ENCODE results near the gene LCP1. TPM values are rescaled to one million over a fixed set of nuclear protein-coding genes. Genes with fewer than 3 reads are reported as not detected.
A peak's percentile ranks its signal among the peaks of the same experiment; 100 is the strongest.

LCP1 gene
- total RNA-seq, 1 experiment from 2014 or later: not detected

DNA sequence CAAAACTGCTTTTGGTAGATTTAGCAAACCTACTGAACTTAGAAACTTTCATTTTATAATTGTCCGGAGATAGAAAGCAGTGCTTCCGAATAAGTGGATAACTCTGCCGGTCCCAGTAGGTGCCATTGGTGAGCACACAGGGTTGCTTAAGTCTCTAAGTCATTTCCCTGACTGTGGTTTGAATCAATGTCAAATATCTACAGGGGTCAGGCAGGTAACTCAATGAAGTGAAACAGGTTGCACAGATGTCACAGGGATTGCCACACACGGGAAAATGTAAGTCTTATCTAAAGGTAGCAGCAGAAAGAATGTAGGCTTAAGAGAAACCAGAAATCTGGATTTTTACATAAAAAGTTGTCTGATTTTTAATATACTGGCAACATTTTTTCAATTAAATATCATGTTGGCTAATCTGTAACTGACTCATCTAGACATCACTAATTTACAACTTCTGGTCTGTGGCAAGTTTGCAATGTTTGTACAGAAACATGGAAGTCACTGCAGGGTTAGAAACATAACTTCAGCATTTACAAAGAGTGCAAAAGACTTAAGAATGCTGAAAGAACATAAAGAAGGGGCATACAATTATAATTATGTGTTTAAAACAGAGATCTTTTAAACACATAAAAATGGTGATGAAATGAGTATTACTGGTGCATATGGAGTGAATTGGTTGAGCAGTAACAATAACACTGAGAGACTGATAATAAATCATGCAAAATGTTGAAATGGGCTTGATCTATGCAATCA is 15.5 kb upstream of the LCP1 start:
- no peak for DNase-seq
- Histone ChIP-seq H3K27me3 (no peaks in the 10 kb centered on the region), H3K27ac (no peak overlapping the region), H3K4me1 (no peaks in the 10 kb centered on the region), H3K9me3 (replicated peaks) (no peaks in the 10 kb centered on the region), H3K36me3 (no peaks in the 10 kb centered on the region), H3K4me3 (no peak overlapping the region)

DNA sequence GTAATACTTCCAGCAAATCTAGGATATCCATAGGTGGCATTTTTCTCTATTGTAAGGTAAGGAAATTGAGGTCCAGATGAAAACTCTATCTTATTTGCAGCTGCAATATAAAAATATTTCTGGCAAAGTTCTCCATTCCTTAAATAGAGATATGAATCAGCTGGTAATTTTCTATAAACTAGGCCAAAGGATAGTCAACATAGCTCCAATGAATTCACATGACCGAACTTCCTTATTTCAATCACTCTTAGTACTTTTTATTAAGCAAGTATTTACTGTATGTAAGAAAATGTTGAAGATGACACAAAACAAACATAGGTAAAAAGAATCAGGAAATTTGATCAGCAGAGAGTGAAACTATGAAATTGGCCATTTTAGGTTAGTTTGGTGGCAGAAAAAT is 13.0 kb upstream of the LCP1 start:
- Histone ChIP-seq H3K27me3 (no peaks in the 10 kb centered on the region), H3K36me3 (no peaks in the 10 kb centered on the region), H3K9me3 (replicated peaks) (no peaks in the 10 kb centered on the region), H3K4me1 (no peaks in the 10 kb centered on the region), H3K4me3 (no peak overlapping the region), H3K27ac (no peak overlapping the region)
- DNase-seq: no peak

DNA sequence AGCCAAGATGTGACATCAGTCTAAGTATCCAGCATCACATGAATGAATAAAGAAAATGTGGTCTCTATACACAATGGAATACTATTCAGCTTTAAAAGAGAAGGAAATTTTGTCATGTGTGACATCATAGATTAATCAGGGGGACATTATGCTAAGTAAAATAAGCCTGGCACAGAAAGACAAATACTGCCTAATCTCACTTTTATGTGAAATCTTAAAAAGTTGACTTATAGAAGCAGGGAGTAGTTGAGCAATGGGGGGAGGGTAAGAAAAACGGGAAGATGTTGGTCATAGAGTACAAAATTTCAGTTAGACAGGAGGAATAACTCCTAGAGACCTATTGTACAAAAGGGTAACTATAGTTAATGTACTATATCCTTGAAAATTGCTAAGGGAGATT is 10.4 kb upstream of the LCP1 start:
- DNase-seq: no peak
- H3K4me1 ChIP-seq: no peaks in the 10 kb centered on the region
- no peak overlapping the region for H3K27ac ChIP-seq
- no peaks in the 10 kb centered on the region for H3K36me3 ChIP-seq
- no peaks in the 10 kb centered on the region for H3K27me3 ChIP-seq
- H3K4me3 ChIP-seq: no peak overlapping the region
- H3K9me3 ChIP-seq (replicated peaks): no peaks in the 10 kb centered on the region

DNA sequence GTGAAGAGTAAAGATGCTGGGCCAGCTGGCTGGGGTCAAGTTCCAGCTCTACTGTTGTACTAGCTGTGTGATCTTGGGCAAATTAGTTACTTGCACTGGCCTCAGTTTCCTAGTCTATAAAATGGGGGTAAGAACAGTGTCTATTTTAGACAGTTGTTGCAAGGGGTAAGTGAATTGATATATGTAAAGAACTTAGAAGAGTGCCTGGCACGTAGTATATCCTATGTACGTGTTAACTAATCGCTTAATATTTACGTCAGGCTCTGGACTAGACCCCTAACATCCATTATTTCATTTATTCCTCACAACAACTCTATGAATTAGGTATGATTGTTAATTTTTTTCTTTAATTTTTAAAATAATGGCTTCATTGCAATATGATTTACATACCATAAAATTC is 3.7 kb upstream of the LCP1 start:
- no peaks in the 10 kb centered on the region for H3K36me3 ChIP-seq
- no peaks in the 10 kb centered on the region for H3K9me3 ChIP-seq (replicated peaks)
- no peak for DNase-seq
- H3K27ac ChIP-seq: no peak overlapping the region
- H3K4me1 ChIP-seq: no peaks in the 10 kb centered on the region
- H3K27me3 ChIP-seq: no peaks in the 10 kb centered on the region
- no peak overlapping the region for H3K4me3 ChIP-seq

DNA sequence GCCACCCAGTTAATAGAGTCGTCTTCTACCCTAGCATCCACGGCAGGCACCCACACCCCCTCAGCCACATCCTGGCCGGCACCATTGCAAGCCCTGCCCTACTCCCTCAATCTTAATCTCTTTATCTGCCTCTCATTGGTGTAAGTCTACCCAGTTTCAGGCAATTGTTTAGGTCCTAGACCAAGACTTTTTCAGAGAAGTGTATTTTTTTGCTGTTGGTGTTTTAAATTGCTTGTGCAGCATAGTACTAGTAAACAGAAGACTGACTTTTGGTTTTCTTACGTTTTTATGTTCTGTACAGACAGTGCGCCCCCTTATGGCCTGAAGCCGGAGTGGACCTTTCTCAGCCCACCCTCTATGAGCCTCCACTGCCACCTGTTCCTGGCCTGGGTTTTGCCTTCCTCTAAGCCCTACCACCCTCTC is 2.3 kb upstream of the LCP1 start:
- H3K9me3 ChIP-seq (replicated peaks): no peaks in the 10 kb centered on the region
- no peaks in the 10 kb centered on the region for H3K27me3 ChIP-seq
- no peak overlapping the region for H3K4me3 ChIP-seq
- no peak overlapping the region for H3K27ac ChIP-seq
- H3K36me3 ChIP-seq: no peaks in the 10 kb centered on the region
- DNase-seq: peak; percentile 46 to 66
- H3K4me1 ChIP-seq: no peaks in the 10 kb centered on the region

- Histone ChIP-seq H3K4me1 (no peaks in the 10 kb centered on the region), H3K36me3 (no peaks in the 10 kb centered on the region), H3K9me3 (replicated peaks) (no peaks in the 10 kb centered on the region), H3K27me3 (no peaks in the 10 kb centered on the region), H3K4me3 (no peak overlapping the region), H3K27ac (no peak overlapping the region)
- no peak for DNase-seq
These were observed 1.3 kb upstream of the LCP1 start for GRCh38 chr13:46183018-46183946.

DNA sequence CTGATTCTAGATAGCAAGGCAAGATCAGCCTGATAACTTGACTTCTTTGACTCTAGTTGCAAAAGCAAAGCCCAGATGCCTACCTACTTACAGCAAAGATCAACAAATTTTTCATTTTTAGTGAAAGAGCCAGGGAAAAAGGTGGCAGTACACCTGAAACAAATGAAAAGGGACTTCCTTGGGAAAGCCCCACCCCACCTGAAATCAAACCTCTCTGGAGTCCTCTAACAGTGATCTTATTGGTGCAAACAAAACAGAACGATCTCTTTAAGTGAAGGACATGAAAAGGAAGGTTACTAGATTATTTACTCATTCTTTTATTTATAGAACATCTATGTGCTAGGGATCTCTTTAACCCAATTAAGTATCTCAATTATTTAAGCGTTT is 507 bp upstream of the LCP1 start:
- Histone ChIP-seq H3K36me3 (no peaks in the 10 kb centered on the region), H3K4me1 (no peaks in the 10 kb centered on the region), H3K9me3 (replicated peaks) (no peaks in the 10 kb centered on the region), H3K27ac (no peak overlapping the region), H3K4me3 (no peak overlapping the region), H3K27me3 (no peaks in the 10 kb centered on the region)
- DNase-seq: no peak

- no peak overlapping the region for H3K27ac ChIP-seq
- H3K4me3 ChIP-seq: no peak overlapping the region
- no peak for DNase-seq
- H3K36me3 ChIP-seq: no peaks in the 10 kb centered on the region
- H3K9me3 ChIP-seq (replicated peaks): no peaks in the 10 kb centered on the region
- no peaks in the 10 kb centered on the region for H3K4me1 ChIP-seq
- H3K27me3 ChIP-seq: no peaks in the 10 kb centered on the region
These were observed 569 bp downstream of the LCP1 start for GRCh38 chr13:46181377-46181839.

DNA sequence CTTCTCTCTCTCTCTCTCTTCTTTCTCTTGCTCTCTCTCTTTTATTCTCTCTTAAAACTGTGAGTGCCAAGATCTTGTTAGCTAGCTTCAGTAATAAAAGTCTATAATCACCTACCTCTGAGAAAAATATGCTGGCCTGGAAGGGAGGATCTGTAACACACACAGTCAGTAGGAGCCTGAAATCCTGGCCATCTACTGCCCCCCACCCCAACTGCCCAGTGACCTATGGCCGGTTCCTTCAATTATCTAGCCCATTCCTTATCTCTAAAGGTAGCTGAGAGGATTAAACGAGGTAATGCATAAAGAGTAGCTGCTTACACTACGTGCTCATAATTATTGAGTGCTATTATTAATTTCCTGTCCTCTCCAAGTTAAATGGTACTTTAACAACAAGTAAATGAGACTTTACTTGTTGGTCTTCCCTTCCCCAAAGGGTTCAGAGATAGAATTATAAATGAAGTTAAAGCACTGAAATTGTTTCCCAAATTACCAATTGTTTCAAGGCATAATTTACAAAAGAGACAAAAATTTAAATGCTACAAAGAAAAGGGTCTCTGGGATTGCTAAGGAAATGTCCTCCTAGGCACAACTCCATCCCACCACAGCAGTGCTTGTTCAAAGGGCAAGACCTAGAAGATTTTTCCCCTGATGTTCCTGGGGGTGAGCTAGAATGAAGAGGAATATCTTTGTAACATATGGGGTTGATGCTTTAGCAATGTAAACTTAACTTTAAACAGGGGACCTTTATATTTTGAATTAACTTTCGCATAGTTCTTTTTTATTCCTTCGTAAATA is 1.8 kb downstream of the LCP1 start:
- Histone ChIP-seq H3K36me3 (no peaks in the 10 kb centered on the region), H3K9me3 (replicated peaks) (no peaks in the 10 kb centered on the region), H3K27ac (no peak overlapping the region), H3K27me3 (no peaks in the 10 kb centered on the region), H3K4me1 (no peaks in the 10 kb centered on the region), H3K4me3 (no peak overlapping the region)
- no peak for DNase-seq

GRCh38 chr13:46179491-46179908 is 2.5 kb downstream of the LCP1 start:
- Histone ChIP-seq H3K4me1 (no peaks in the 10 kb centered on the region), H3K4me3 (no peak overlapping the region), H3K27me3 (no peaks in the 10 kb centered on the region), H3K9me3 (replicated peaks) (no peaks in the 10 kb centered on the region), H3K27ac (no peak overlapping the region), H3K36me3 (no peaks in the 10 kb centered on the region)
- no peak for DNase-seq

- no peaks in the 10 kb centered on the region for H3K36me3 ChIP-seq
- no peak for DNase-seq
- no peaks in the 10 kb centered on the region for H3K27me3 ChIP-seq
- H3K9me3 ChIP-seq (replicated peaks): no peaks in the 10 kb centered on the region
- no peaks in the 10 kb centered on the region for H3K4me1 ChIP-seq
- no peak overlapping the region for H3K4me3 ChIP-seq
- H3K27ac ChIP-seq: no peak overlapping the region
These were observed 3.2 kb downstream of the LCP1 start for GRCh38 chr13:46178821-46179220.

DNA sequence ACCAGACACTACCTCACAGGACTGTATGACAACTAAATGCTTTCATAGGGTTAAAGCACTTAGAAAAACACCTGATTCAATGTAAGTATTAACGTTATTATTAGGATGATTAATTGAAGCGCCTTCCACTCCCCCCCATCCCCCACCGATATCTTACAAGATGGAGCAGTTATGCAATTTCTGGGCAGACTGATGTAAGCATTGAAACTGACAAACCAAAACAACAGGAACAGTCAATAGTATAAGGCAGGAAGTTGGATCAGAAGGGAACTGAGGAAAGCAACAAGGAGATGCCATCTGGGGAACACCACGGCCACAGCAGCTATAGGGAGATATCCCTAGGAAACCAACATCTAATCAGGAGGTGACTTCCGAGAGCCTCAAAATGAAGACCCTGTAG is 3.8 kb downstream of the LCP1 start:
- H3K4me1 ChIP-seq: no peaks in the 10 kb centered on the region
- no peak overlapping the region for H3K27ac ChIP-seq
- no peak overlapping the region for H3K4me3 ChIP-seq
- no peaks in the 10 kb centered on the region for H3K9me3 ChIP-seq (replicated peaks)
- H3K27me3 ChIP-seq: no peaks in the 10 kb centered on the region
- no peak for DNase-seq
- H3K36me3 ChIP-seq: no peaks in the 10 kb centered on the region

- Histone ChIP-seq H3K36me3 (no peaks in the 10 kb centered on the region), H3K4me3 (no peak overlapping the region), H3K9me3 (replicated peaks) (no peaks in the 10 kb centered on the region), H3K27ac (no peak overlapping the region), H3K27me3 (no peaks in the 10 kb centered on the region), H3K4me1 (no peaks in the 10 kb centered on the region)
- DNase-seq: no peak
These were observed 5.2 kb downstream of the LCP1 start for GRCh38 chr13:46176756-46177155.

GRCh38 chr13:46173656-46174055 is 8.3 kb downstream of the LCP1 start:
- no peak for DNase-seq
- Histone ChIP-seq H3K27ac (no peak overlapping the region), H3K9me3 (replicated peaks) (no peaks in the 10 kb centered on the region), H3K27me3 (no peaks in the 10 kb centered on the region), H3K4me1 (no peaks in the 10 kb centered on the region), H3K36me3 (no peaks in the 10 kb centered on the region), H3K4me3 (no peak overlapping the region)

DNA sequence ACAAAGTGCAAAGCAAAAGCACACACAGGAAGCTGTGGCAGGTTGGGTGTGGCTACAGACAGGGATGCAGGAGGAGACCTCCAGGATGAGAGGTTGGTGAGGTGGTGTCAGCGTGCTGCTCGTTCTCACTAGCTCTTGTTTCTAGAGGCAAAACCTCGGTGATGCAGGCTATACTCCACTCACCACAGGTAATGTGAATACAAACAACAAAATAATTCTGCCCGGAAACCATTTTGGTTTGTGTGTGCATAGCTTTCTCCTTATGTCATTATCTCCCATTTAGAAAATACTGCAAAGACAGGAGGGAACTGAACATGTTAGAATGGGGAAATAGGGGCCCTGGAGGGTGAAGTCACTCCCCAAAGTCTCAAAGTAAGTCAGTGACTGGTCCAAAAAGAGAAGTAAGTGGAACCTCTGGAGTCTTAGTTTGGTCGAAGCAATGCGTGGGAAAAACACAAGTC is 9.4 kb downstream of the LCP1 start:
- no peaks in the 10 kb centered on the region for H3K36me3 ChIP-seq
- H3K4me3 ChIP-seq: no peak overlapping the region
- no peak for DNase-seq
- no peaks in the 10 kb centered on the region for H3K4me1 ChIP-seq
- no peaks in the 10 kb centered on the region for H3K27me3 ChIP-seq
- no peak overlapping the region for H3K27ac ChIP-seq
- no peaks in the 10 kb centered on the region for H3K9me3 ChIP-seq (replicated peaks)
